NCI-H2227 (cell line): Measurements from ENCODE around the gene RNASE3.
"Not testable (repeated sequence)": the region's sequence is repeated elsewhere in the genome, so short reads cannot be mapped to it uniquely, and the experiment has no call there.

Source experiments
- DNase-seq: peaks from one replicate; lab custom pipeline; 2025; ENCODE audit not compliant: unreplicated experiment; lab: John Stamatoyannopoulos, UW

RNASE3 gene

GRCh38 chr14:20891126-20891825, at the start of gene RNASE3:
RNASE3 (plus strand) TSS chr14:20891385; CDS start chr14:20891687, 302 bp downstream.
- DNase-seq: not testable (repeated sequence)

- no peak for DNase-seq
Measured at GRCh38 chr14:20846560-20846959, 44.6 kb upstream of the RNASE3 start.

DNA sequence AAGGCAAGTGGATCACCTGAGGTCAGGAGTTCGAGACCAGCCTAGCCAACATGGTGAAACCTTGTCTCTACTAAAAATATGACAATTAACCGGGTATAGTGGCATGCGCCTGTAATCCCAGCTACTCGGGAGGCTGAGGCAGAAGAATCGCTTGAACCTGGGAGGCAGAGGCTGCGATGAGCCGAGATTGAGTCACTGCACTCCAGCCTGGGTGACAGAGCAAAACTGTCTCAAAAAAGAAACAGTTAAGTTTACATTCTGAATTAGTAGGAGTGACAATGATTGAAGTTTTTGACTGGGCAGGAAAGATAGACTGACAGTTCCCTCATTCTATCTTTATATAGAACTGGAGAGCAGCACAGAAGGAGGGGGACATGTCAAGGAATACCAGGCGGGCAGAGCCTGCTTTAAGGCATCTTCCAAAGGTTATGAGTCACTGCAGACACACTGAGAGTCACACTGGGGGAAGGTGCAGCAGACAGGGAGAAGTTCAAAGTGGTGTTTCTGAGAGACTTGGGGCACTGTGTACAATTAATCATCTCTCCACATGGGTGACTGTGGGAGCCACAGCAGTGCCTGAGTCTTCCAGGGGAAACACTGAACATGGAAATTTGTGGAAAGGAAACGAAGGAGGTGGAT, 42.8 kb upstream of the RNASE3 start:
- DNase-seq: no peak

DNA sequence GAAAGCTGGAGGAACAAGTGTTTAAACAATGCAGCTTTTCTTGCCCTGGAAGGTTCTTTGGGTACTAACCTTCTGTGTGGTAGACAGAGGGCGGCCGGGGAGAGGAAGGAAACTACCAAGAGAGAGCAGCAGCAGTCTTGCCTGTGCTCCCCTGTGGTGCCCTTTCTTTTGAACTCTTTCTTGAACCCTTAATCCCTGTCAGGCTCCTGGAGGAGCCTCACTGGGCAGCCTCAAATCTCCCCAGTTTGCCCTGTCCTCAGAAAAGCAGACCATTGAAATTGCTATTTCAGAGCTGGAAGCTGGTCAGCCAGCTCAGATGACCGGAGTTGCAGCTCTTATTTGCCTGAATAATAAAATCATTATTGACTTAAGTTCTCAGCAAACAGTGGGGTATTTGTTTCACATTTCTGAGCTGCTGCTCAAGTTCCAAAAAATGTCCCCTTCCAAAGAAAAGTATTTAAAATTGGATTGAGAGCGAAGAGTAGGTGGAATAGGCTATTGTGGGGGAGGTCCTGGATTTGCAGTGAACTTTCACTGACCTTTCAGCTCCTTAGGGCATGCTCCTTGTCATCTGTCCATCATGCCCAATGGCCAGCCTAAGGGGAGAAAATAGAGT, 42.1 kb upstream of the RNASE3 start:
- DNase-seq: no peak

GRCh38 chr14:20853042-20853441, 38.1 kb upstream of the RNASE3 start:
- no peak for DNase-seq

GRCh38 chr14:20855652-20856291, 35.4 kb upstream of the RNASE3 start:
- DNase-seq: peak; percentile 21

- no peak for DNase-seq
Measured at GRCh38 chr14:20857207-20857606, 34.0 kb upstream of the RNASE3 start.

DNA sequence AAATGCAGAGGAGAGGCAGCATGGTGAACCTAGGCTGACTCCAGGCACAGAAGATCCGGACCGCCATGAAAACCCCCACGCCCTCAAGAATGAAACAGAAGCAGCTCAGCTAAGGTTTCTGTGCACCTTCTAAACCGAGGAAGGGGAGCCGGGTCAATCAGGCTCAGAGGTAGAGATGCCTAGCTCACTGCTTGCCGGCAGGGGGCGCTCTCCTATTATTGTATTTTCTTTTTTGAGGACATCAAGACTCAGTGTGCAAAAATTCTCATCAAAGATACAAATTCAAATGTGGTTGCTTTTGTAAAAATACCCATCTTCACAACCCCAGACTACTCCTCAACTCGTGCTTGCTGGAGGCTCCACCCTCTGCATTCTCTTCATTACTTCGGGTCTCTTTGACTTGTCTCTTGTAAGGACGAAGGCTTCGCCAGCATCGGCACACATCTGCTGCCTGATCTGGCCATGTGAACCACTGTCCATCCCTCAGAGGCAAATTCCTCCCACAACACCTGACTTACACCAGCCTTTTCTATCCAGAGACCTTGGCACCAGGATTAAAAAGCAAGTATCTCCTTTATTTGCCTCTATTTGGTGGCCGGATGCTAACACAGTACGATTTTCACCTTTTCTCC, 33.4 kb upstream of the RNASE3 start:
- peak; percentile 31 for DNase-seq

GRCh38 chr14:20866194-20866593, 25.0 kb upstream of the RNASE3 start:
- no peak for DNase-seq

DNA sequence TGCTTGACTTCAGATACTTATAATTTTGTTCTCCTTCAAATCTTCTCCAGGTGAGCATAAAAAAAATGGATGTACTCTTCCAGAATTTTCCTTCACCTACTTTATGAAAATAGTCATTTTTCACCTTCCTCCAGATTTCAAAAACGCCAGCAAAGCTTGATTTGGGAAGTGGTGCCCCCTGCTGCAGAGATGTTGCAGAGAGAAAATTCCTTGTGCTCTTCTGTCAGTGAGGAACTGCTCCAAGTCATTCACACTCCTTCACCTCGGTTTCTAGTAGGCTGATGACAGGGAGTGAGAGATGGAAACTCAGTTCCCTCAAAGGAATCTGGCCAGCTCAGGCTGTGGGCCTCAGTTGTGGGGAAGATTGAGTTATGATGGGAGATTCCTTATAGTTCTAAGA, 24.2 kb upstream of the RNASE3 start:
- no peak for DNase-seq

GRCh38 chr14:20873370-20874177, 17.6 kb upstream of the RNASE3 start:
- peak; percentile 51 for DNase-seq

GRCh38 chr14:20877016-20877415, 14.2 kb upstream of the RNASE3 start:
- DNase-seq: no peak

- DNase-seq: no peak
Measured at GRCh38 chr14:20878695-20879094, 12.5 kb upstream of the RNASE3 start.

GRCh38 chr14:20881229-20881628, 10.0 kb upstream of the RNASE3 start:
- DNase-seq: not testable (repeated sequence)

DNA sequence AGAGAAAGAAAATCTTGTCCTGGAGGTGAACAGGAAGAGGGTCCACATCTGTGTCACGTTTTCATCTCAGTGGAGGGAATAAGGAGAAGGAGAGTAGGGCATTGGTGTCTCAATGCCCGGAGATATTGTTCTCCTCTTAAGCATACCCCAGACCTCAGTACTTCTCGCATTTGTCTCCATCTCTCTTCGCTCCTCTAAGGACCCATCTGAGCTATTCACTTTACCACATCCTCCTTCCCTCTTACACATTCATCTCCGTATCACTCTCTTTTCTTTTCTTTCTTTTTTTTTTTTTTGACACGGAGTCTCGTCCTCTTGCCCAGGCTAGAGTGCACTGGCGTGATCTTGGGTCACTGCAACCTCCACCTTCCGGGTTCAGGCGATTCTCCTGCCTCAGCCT, 8.4 kb upstream of the RNASE3 start:
- not testable (repeated sequence) for DNase-seq

GRCh38 chr14:20888411-20888810, 2.8 kb upstream of the RNASE3 start:
- DNase-seq: not testable (repeated sequence)

DNA sequence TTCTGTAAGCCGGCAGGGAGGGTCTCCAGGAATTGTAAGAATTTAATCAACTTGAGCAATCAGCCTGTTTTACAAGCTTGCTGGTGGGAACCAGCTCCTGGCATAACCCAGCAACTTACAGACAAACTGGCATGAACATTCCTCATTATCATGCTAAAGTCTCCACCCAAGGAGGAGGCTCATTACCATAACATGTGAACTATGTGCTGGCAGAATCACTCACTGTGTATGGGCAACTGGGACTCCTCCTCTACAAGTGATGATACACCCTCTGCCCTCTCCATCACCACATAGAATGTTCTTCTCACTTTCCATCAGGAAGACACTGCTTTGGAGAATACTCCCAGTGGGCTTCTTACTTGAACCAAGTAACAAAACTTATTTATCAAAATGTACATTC, 4.1 kb downstream of the RNASE3 start:
- DNase-seq: not testable (repeated sequence)

DNA sequence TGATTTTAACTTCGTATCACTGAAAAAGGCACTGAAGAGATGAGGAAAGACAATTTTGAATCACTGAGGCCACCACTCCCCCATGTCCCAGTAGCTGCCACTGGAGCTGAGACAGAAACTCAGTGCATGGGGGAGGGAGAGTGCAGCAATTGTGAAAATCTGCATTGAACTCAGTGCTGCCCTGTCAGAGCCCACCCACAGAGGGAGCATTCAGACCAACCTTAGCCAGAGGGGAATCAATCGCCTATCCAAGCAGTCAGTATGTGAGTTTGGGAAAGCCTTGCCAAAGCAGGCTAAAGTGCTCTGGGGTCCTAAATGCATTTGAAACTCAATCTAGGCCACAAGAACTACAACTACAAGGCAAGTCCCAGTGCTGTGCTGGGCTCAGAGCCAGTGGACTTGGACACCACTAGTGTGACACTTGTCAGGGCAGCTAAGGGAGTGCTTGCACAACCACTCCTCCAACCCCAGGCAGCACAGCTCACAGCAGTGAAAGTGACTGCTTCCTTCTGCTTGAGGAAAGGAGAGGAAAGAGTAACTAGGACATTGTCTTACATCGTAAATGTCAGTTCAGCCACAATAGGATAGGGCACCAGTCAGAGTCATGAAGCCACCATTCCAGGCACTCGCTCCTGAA, 13.3 kb downstream of the RNASE3 start:
- no peak for DNase-seq

DNA sequence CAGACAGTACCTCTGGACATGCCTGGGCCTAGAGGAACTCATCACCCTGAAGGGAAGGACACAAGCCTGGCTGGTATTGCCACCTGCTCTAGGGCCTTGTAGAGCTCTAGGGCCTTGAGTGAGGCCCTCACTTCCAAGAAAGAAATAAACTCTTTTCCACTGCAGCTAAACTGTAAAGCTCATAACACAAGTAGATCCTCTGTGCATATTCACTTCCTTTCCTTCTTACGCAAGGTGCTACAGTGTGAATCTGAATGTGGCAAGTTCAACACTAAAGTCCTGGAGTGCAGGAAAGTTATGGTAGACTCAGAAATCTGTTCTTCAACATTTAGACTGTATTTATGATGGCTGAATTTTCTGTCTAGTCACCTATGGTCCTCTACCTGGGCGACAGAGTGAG, 14.5 kb downstream of the RNASE3 start:
- DNase-seq: no peak

DNA sequence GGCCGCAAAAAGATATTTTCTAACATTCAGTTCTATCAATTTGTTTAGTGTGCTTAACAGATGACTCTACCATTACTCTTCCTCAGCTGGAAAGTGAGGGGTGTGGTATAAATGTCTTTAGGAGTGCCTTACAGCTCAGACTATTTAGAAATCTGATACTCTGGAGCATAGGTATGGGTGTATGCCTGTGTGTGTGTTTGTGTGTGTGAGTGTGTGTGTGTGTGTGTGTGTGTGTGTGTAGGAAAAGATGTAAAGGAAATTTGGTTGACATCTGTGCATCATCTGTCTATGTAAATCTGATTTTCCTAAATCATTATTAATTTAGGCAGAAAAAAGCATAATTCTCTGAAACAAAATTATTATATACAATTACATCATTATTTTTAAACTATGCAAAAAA, 16.0 kb downstream of the RNASE3 start:
- no peak for DNase-seq
